Uterus (tissue), 2 donors: ENCODE measurements around the gene COLEC11.

Source experiments
- CTCF ChIP-seq, 4 experiments: fragments of 200-600 bp in 2 of 4; fragments of 450-650 bp in 2 of 4; sonication (generic) in 2 of 4; IDR thresholded peaks; one replicate each; pipeline ENCODE4 v1.5.1; 2016 to 2019; ENCODE audit warnings: antibody characterized with exemption in 4 of 4, mild to moderate bottlenecking in 2 of 4, moderate library complexity in 1 of 4
- POLR2A ChIP-seq, 2 donors: fragments of 450-650 bp; IDR thresholded peaks; one replicate each; pipeline ENCODE4 v1.6.1; 2016; ENCODE audit warnings: antibody characterized with exemption in 2 of 2, mild to moderate bottlenecking in 1 of 2, moderate library complexity in 1 of 2

- TF ChIP-seq CTCF (IDR thresholded peaks at IDR 0.05) (no peak), POLR2A (IDR thresholded peaks at IDR 0.05) (no peak)
These were observed 84.3 kb downstream of the COLEC11 start for GRCh38 chr2:3679180-3679579.
